SU-DHL-6 (cell line): ENCODE measurements around the gene AMPD3.

ENCODE experiments used
- EZH2phosphoT487 ChIP-seq: fragments of 200-600 bp; sonication (generic), shearing (Covaris generic); conservative IDR thresholded peaks from 2 replicates; pipeline ENCODE4 v1.6.1; 2018; ENCODE audit warnings: mild to moderate bottlenecking, antibody characterized with exemption, low read length, moderate library complexity, mixed read lengths
- TF ChIP-seq, protein P1 (sequence below): fragments of 200-600 bp; sonication (generic); IDR thresholded peaks from one replicate; pipeline ENCODE4 v1.5.1; 2017; ENCODE audit warnings: antibody characterized with exemption, mild to moderate bottlenecking, low read length, moderate library complexity; ENCODE audit not compliant: insufficient read depth, poor library complexity, severe bottlenecking

GRCh38 chr11:10540546-10540914 lies 85.5 kb downstream of the AMPD3 start:
- TF ChIP-seq, protein P1, sequence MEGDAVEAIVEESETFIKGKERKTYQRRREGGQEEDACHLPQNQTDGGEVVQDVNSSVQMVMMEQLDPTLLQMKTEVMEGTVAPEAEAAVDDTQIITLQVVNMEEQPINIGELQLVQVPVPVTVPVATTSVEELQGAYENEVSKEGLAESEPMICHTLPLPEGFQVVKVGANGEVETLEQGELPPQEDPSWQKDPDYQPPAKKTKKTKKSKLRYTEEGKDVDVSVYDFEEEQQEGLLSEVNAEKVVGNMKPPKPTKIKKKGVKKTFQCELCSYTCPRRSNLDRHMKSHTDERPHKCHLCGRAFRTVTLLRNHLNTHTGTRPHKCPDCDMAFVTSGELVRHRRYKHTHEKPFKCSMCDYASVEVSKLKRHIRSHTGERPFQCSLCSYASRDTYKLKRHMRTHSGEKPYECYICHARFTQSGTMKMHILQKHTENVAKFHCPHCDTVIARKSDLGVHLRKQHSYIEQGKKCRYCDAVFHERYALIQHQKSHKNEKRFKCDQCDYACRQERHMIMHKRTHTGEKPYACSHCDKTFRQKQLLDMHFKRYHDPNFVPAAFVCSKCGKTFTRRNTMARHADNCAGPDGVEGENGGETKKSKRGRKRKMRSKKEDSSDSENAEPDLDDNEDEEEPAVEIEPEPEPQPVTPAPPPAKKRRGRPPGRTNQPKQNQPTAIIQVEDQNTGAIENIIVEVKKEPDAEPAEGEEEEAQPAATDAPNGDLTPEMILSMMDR: no peak
- no peak for TF ChIP-seq EZH2phosphoT487
